IPS-15b (cell line): ENCODE results near the gene RAC2.

Experiments
- H3K27me3 ChIP-seq: one replicate; pipeline ENCODE4 v1.6.1; 2013; ENCODE audit warnings: low read length; ENCODE audit not compliant: control insufficient read depth, insufficient read depth
- H3K36me3 ChIP-seq: one replicate; pipeline ENCODE4 v1.6.1; 2013; ENCODE audit warnings: low read length; ENCODE audit not compliant: control insufficient read depth, insufficient read depth
- H3K4me1 ChIP-seq: one replicate; pipeline ENCODE4 v1.6.1; 2013; ENCODE audit warnings: mild to moderate bottlenecking, low read length; ENCODE audit not compliant: control insufficient read depth, insufficient read depth
- H3K4me3 ChIP-seq: one replicate; pipeline ENCODE4 v1.5.1; 2013; ENCODE audit warnings: low read depth, low read length
- H3K9ac ChIP-seq: one replicate; pipeline ENCODE4 v1.6.1; 2013; ENCODE audit warnings: low read depth, mild to moderate bottlenecking, low read length
- H3K9me3 ChIP-seq: one replicate; pipeline ENCODE4 v1.6.1; 2013; ENCODE audit warnings: mild to moderate bottlenecking, low read length; ENCODE audit not compliant: control insufficient read depth, insufficient read depth

RAC2 gene

DNA sequence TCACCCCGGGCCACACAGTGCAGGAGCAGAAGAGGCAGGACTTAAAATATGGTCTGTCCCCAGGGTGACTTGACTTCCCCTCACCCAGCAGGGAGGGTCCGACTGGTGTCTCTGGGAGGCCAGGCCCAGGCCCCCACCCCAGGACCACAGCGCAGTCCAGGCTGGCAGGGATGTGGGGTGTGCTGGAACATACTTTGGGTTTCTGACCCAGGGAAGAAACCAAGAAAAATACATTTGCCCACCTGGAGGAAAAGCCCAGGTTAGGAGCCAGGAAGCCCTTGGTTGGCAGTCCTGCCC lies 61.2 kb downstream of the RAC2 start:
- Histone ChIP-seq H3K36me3 (no peaks in the 10 kb centered on the region), H3K9ac (no peak overlapping the region), H3K9me3 (no peaks in the 10 kb centered on the region), H3K4me3 (no peak overlapping the region), H3K27me3 (no peaks in the 10 kb centered on the region), H3K4me1 (peaks cover 11% of the 10 kb centered on the region)

DNA sequence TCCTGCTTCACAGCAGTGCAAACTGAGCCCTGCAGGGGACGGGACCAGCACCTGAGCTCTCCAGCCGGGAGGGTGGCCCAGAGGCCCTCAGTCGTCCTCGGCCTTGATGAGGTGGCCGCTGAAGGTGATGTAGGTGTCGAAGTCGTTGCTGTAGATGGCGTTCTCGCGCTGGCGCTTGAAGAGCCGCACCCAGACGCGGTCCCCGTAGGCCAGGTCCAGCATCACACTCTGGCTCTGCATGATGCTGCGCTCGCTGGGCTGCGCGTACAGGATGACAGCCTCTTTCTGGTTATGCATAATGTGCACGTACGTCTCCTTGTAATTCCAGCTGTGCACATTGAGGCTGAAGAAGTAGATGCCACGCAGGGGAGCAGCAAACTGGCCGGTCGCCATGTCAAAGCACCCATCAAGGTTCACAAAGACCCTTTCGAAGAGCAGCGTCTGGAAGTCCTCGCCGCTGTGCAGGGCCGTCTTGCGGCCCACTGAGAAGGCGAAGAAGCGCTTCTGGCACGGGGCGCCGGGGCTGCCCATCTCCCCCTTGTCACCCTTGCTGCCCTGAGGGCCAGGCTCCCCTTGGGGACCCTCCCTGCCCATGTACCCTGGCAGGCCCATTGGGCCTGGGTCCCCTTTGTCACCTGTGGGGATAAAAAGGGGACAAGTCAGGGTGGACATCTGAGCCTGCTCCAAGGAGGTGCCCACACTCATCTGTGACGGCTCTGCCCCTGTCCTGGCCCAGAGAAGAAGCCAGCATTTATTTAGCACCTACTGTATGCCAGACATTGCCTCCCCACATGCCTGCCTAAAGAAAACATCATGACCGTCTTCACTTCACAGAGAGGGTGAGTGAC lies 61.7 kb downstream of the RAC2 start:
- Histone ChIP-seq H3K36me3 (no peaks in the 10 kb centered on the region), H3K4me3 (no peak overlapping the region), H3K9ac (no peak overlapping the region), H3K9me3 (no peaks in the 10 kb centered on the region), H3K27me3 (no peaks in the 10 kb centered on the region), H3K4me1 (peaks cover 9% of the 10 kb centered on the region)

DNA sequence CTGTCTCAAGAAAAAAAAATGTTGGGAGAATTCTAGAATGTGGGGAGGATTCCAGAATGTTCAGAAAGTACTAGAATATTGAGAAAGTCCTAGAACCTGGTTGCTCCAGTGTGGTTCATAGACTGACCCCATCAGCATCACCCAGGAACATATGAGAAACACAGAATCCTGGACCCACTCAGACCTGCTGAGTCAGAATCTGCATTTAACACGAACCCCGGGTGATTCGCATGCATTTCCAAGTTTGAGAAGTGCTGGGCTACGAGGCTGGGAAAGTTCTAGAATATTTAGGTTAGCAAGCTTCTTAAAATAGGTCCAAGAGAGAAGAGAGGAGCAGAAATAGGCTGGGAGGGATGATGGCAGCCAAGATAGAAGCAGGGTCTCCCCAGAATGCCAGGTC lies 62.4 kb downstream of the RAC2 start:
- H3K9ac ChIP-seq = no peak overlapping the region
- H3K4me1 ChIP-seq = peaks cover 4% of the 10 kb centered on the region
- no peaks in the 10 kb centered on the region for H3K9me3 ChIP-seq
- no peaks in the 10 kb centered on the region for H3K27me3 ChIP-seq
- no peaks in the 10 kb centered on the region for H3K36me3 ChIP-seq
- no peak overlapping the region for H3K4me3 ChIP-seq

DNA sequence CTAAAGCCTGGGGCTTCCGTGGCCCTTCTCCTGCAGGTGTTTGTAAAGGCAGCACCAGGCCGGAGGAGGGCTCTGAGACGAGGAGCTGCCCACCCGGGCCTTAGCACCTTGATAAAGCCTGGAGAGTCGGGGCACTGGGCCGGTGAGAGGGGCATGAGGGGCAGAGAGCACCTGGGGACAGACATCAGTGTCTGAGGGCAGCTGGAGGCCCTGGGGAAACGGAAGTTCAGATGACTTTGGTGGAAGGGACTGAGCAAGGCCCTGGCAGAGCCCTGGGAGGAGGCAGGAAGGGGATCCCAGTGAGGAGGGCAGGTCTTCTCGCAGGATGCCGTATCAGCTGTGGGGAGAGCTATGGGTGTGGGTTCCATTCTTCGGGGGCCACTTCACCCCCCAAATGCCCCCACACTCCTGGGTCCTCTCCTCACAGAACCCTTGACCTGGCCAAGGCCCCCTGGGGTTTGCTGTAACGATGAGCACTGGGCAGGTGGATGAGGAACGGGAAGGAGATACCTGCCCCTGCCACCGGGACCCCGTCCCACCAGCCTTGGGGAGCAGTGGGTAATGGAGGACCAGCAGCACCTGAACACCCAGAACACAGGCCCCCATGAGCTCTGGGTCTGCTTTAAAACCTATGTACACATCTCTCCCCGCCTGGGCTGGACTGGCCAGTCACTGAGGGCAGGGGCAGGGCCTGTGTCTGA lies 63.4 kb downstream of the RAC2 start:
- H3K9ac ChIP-seq = no peak overlapping the region
- no peaks in the 10 kb centered on the region for H3K27me3 ChIP-seq
- H3K4me3 ChIP-seq = no peak overlapping the region
- no peaks in the 10 kb centered on the region for H3K4me1 ChIP-seq
- H3K9me3 ChIP-seq = no peaks in the 10 kb centered on the region
- no peaks in the 10 kb centered on the region for H3K36me3 ChIP-seq

DNA sequence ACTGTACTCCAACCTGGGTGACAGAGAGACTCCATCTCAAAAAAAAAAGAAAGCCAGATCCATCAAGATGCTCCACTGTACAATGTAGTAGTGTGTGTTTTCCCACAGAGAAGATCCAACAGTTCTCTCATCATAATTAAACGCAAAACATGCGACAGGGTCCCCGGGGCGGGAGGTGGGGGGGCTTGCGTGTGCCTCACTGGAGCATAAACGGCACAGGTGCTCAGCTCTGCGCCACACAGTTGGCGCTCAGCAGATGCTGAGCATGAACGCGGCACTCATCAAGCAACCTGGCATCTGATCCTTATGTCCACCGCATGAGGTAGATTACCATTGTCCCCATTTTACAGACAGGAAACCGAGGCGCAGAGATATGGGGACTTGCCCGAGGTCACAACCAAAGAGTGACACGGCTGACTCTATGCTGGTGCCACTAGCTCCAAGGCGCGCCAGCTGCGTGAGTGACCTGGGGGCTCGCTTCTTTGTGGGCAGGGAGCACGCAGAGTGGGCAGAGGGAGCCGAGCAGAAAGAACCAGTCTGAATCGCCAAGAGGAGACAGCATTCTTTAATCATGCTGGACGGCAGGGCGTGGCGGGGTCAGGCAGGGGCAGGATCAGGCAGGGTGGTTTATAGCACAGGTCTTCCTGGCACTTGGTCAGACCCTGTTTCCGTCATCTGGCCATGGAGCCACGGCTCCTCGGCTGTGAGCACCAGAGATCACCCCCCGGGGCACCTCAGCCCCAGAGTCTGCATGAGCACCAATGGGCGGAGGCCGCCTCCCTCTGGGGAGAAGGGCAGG lies 64.2 kb downstream of the RAC2 start:
- Histone ChIP-seq H3K9me3 (no peaks in the 10 kb centered on the region), H3K27me3 (no peaks in the 10 kb centered on the region), H3K4me1 (no peaks in the 10 kb centered on the region), H3K9ac (no peak overlapping the region), H3K4me3 (no peak overlapping the region), H3K36me3 (no peaks in the 10 kb centered on the region)

DNA sequence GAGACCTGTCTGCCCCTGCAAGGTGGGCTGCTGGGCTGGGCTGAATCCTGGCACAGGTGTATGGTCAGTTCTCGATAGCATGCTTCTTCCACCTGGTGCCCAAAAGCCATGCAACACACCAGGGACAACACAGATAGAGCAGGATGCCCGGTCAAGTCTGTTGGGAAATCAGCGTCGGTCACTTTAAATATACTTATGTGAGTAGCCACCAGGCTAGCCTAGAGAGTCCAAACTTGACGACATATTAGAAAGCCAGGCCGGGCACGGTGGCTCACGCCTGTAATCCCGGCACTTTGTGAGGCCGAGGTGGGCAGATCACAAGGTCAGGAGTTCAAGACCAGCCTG lies 65.0 kb downstream of the RAC2 start:
- no peaks in the 10 kb centered on the region for H3K4me1 ChIP-seq
- peak overlapping the region; percentile 24 for H3K9ac ChIP-seq
- no peak overlapping the region for H3K4me3 ChIP-seq
- H3K27me3 ChIP-seq = no peaks in the 10 kb centered on the region
- no peaks in the 10 kb centered on the region for H3K9me3 ChIP-seq
- H3K36me3 ChIP-seq = no peaks in the 10 kb centered on the region

DNA sequence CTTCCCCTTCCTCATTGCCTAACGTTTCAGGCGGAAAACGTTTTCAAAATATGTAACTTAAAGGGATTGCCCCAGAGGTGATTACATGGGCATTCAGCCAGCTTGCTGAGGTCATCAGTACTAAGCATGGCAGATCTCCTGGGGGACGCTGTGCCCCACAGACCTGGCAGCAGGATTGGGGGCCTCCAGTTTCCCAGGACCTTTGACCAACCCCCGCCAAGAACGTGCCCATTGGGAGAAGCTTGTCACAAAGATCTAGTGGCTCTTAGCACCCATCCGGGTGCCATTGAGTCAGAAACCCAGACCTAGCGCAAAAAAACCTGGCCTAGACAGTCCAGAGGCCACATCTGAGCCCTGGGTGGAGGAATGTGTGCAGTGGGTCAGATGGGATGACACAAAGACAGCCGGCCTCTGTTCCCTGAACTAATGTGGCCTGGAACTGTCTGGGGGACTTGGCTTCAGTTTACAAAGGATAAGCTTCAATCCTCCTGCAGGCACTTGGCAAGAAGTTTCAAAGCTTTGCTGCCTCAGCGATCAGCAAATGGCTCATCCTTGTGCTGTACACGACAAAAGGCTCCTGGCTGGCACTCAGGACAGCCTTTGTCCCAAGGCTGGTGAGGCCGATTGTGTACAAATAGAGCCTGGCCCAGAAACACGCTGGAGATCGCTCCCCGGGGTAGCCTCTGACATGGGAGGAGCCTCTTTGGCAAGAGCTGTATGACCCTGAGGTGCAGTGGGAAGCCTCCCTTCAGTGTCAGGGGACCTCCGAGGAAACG lies 65.5 kb downstream of the RAC2 start:
- no peaks in the 10 kb centered on the region for H3K9me3 ChIP-seq
- no peaks in the 10 kb centered on the region for H3K36me3 ChIP-seq
- H3K4me1 ChIP-seq = no peaks in the 10 kb centered on the region
- no peaks in the 10 kb centered on the region for H3K27me3 ChIP-seq
- peak overlapping the region; percentile 24 for H3K9ac ChIP-seq
- no peak overlapping the region for H3K4me3 ChIP-seq

DNA sequence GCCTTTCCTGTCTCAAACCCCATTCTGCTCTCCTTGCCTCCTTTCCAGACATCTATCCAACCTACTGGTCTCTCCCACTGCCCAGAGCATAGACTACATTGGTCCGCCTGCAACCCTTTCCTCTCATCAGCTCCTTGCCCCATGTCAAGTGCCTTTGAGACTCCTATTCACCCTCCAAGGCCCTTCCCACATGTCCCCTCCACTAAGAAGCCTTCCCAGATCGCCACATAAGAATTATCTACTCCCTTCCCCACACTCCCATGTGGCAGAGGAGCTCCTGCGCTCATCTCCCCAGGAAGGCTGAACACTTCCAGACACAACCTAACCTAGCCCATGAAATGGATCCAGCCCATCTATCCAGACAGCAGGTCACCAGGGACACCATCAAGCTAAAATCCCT lies 66.3 kb downstream of the RAC2 start:
- H3K9me3 ChIP-seq = no peaks in the 10 kb centered on the region
- H3K36me3 ChIP-seq = no peaks in the 10 kb centered on the region
- H3K4me1 ChIP-seq = no peaks in the 10 kb centered on the region
- H3K9ac ChIP-seq = no peak overlapping the region
- no peaks in the 10 kb centered on the region for H3K27me3 ChIP-seq
- H3K4me3 ChIP-seq = no peak overlapping the region

DNA sequence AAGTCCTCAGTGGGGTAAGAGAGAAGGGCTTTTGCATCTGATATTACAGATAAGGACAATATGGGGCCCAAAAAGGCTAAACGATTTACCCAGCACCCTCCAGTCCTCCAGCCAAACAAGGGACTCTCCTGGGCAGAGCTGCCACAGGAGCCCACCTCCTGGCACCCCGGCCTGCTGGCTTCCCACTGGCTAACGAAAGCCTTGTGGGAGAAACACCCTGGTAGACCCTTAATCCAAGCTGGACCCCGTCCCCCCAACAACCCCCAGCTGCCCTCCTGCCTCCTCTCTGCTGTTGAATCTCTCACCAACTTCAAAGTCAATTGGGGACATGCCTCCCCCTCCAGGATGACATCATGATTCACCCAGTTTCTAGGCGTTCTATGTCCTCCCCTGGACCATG lies 66.8 kb downstream of the RAC2 start:
- Histone ChIP-seq H3K4me3 (no peak overlapping the region), H3K9ac (no peak overlapping the region), H3K27me3 (no peaks in the 10 kb centered on the region), H3K36me3 (no peaks in the 10 kb centered on the region), H3K4me1 (no peaks in the 10 kb centered on the region), H3K9me3 (no peaks in the 10 kb centered on the region)

DNA sequence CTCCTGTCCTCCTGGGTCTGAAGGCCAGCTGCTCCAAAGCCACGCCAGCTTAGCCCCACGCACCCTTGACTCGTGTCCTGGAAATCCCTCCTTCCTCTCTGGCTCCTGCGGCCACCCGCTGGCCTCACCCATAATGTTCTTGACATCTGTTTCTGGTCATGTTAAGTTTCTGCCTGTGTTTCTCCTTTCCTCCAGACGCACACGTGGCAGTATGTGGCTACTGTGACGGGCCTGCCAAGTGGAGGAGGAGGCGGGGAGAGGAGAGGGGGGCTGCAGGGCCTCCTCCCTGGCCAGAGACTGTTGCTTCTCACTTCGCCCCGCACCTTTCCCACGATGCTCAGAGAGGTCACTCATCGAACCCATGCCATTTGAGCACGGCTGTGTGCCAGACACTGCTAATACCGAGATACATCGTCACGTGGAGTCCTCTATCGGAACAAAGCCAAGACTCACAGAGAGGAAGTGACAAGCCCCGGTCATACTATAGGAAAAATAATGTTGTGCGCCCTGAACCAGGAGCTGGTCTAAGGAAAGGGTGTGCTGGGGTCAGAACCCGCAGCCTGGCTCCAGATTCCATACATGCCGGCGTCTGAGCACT lies 67.5 kb downstream of the RAC2 start:
- Histone ChIP-seq H3K4me3 (no peak overlapping the region), H3K4me1 (no peaks in the 10 kb centered on the region), H3K9ac (no peak overlapping the region), H3K36me3 (no peaks in the 10 kb centered on the region), H3K27me3 (no peaks in the 10 kb centered on the region), H3K9me3 (no peaks in the 10 kb centered on the region)
